SK-N-SH treated with all-trans-retinoic acid at 6 μM for 48 hours (cell line): ENCODE data around the gene ZMIZ1.

Experiments
- ATAC-seq: fragments of 200-7000 bp; cut with Tn5 transposase; 3 replicates; pipeline ENCODE4 v1.9.1; 2020; ENCODE audit warnings: mild to moderate bottlenecking, moderate library complexity
- CSDC2 ChIP-seq: fragments of 250-450 bp; sonication (Bioruptor Pico); IDR thresholded peaks from 2 replicates; pipeline ENCODE4 v1.5.0; 2020; ENCODE audit warnings: mild to moderate bottlenecking, moderate library complexity
- ESRRG ChIP-seq: fragments of 250-450 bp; sonication (Bioruptor Pico); IDR thresholded peaks from 2 replicates; pipeline ENCODE4 v1.6.1; 2021; ENCODE audit warnings: mild to moderate bottlenecking
- GLIS3 ChIP-seq: fragments of 250-450 bp; sonication (Bioruptor Pico); IDR thresholded peaks from 2 replicates; pipeline ENCODE4 v1.5.0; 2020; ENCODE audit warnings: mild to moderate bottlenecking, moderate library complexity
- ISL1 ChIP-seq: fragments of 250-450 bp; sonication (Bioruptor Pico); IDR thresholded peaks from 2 replicates; pipeline ENCODE4 v2.1.2; 2022; ENCODE audit warnings: mild to moderate bottlenecking, moderate library complexity
- PPARA ChIP-seq: fragments of 250-450 bp; sonication (Bioruptor Pico); IDR thresholded peaks from 2 replicates; pipeline ENCODE4 v1.5.0; 2020; ENCODE audit warnings: mild to moderate bottlenecking, borderline replicate concordance
- SNAI2 ChIP-seq: fragments of 250-450 bp; sonication (Bioruptor Pico); IDR thresholded peaks from 2 replicates; pipeline ENCODE4 v1.5.0; 2020; ENCODE audit warnings: mild to moderate bottlenecking, moderate library complexity
- TOX ChIP-seq: fragments of 250-450 bp; sonication (Bioruptor Pico); IDR thresholded peaks from 2 replicates; pipeline ENCODE4 v1.8.0; 2021; ENCODE audit warnings: mild to moderate bottlenecking, moderate library complexity, borderline replicate concordance
- ZC3H10 ChIP-seq: fragments of 250-450 bp; sonication (Bioruptor Pico); IDR thresholded peaks from 2 replicates; pipeline ENCODE4 v1.5.1; 2021; ENCODE audit warnings: mild to moderate bottlenecking, moderate library complexity
- ZFP3 ChIP-seq: fragments of 250-450 bp; sonication (Bioruptor Pico); IDR thresholded peaks from 2 replicates; pipeline ENCODE4 v1.5.0; 2020; ENCODE audit warnings: mild to moderate bottlenecking, moderate library complexity
- ZNF565 ChIP-seq: fragments of 450-650 bp; formaldehyde crosslinking; conservative IDR thresholded peaks from 2 replicates; pipeline ENCODE4 v1.5.0; 2020; ENCODE audit warnings: low read depth, mild to moderate bottlenecking, moderate library complexity
- TF ChIP-seq, protein P1 (sequence below): fragments of 250-450 bp; sonication (Bioruptor Pico); IDR thresholded peaks from 2 replicates; pipeline ENCODE4 v1.5.1; 2021; ENCODE audit warnings: mild to moderate bottlenecking, moderate library complexity
- TF ChIP-seq, protein P2 (sequence below): fragments of 250-450 bp; sonication (Bioruptor Pico); IDR thresholded peaks from 2 replicates; pipeline ENCODE4 v1.8.0; 2021; ENCODE audit warnings: low read depth, mild to moderate bottlenecking, moderate library complexity, borderline replicate concordance
- TF ChIP-seq, protein P3 (sequence below): fragments of 250-450 bp; sonication (Bioruptor Pico); IDR thresholded peaks from 2 replicates; pipeline ENCODE4 v1.5.0; 2020; ENCODE audit warnings: mild to moderate bottlenecking, moderate library complexity

ZMIZ1 gene

DNA sequence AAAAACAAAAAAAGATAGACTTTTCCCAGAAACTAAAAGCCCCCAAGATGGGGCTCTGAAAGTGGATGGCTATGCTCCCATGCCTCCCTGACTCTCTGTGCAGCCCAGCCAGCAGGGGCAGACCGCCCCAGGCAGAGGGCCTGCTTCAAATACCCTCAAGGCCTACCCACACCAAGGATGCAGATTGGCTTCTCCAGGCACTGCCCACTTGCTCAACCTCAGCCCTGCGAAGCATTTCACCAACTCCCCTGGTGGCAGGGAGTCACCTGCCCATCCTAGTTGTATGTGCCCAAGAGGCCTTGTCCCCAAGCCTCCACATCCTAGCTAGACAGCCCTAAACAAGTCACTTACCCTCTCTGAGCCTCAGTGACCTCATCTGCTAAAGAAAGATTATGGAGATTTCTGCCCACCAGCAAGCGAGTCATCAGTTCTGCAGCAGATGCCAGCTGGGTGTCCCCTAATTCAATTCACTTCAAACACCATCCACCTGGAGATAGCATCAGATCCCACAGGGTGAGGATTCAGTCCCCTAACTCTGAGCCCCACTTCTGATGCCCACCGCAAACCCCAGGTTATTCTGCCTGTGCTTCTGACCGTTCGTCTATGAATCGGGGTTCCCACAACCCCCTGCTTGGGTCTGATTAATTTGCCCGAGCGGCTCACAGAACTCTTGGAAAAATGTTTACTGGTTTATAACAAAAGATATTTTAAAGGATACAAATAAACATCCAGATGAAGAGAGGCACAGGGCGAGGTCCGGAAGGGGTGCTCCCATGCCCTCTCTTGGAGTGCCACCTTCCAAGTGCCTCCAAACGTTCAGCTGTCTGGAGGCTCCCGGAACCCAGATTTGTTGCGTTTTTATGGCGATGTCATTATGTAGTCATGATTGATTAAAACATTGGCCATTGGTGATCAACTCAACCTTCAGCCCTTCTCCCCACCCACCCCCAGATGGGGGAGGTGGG, 18.6 kb upstream of the ZMIZ1 start:
- no peak for ATAC-seq
- no peak for TF ChIP-seq GLIS3 (CRISPR knock-in tag)
- no peak for TF ChIP-seq PPARA (CRISPR knock-in tag)

- no peak for ATAC-seq
- no peak for TF ChIP-seq ZFP3
- no peak for TF ChIP-seq ISL1 (CRISPR knock-in tag)
- no peak for TF ChIP-seq SNAI2 (CRISPR knock-in tag)
- TF ChIP-seq, protein P1, sequence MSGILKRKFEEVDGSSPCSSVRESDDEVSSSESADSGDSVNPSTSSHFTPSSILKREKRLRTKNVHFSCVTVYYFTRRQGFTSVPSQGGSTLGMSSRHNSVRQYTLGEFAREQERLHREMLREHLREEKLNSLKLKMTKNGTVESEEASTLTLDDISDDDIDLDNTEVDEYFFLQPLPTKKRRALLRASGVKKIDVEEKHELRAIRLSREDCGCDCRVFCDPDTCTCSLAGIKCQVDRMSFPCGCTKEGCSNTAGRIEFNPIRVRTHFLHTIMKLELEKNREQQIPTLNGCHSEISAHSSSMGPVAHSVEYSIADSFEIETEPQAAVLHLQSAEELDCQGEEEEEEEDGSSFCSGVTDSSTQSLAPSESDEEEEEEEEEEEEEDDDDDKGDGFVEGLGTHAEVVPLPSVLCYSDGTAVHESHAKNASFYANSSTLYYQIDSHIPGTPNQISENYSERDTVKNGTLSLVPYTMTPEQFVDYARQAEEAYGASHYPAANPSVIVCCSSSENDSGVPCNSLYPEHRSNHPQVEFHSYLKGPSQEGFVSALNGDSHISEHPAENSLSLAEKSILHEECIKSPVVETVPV (CRISPR knock-in tag), result no peak
- TF ChIP-seq ESRRG, result no peak
- no peak for TF ChIP-seq GLIS3 (CRISPR knock-in tag)
- TF ChIP-seq PPARA (CRISPR knock-in tag), result no peak
- no peak for TF ChIP-seq CSDC2 (CRISPR knock-in tag)
- no peak for TF ChIP-seq ZNF565 (CRISPR knock-in tag)
- TF ChIP-seq, protein P2, sequence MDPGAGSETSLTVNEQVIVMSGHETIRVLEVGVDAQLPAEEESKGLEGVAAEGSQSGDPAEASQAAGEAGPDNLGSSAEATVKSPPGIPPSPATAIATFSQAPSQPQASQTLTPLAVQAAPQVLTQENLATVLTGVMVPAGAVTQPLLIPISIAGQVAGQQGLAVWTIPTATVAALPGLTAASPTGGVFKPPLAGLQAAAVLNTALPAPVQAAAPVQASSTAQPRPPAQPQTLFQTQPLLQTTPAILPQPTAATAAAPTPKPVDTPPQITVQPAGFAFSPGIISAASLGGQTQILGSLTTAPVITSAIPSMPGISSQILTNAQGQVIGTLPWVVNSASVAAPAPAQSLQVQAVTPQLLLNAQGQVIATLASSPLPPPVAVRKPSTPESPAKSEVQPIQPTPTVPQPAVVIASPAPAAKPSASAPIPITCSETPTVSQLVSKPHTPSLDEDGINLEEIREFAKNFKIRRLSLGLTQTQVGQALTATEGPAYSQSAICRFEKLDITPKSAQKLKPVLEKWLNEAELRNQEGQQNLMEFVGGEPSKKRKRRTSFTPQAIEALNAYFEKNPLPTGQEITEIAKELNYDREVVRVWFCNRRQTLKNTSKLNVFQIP (CRISPR knock-in tag), result no peak
These were observed 17.7 kb upstream of the ZMIZ1 start for GRCh38 chr10:79050896-79051555.

- ATAC-seq, result no peak
- TF ChIP-seq, protein P1 (CRISPR knock-in tag), result no peak
- no peak for TF ChIP-seq TOX (CRISPR knock-in tag)
- no peak for TF ChIP-seq GLIS3 (CRISPR knock-in tag)
- TF ChIP-seq, protein P3, sequence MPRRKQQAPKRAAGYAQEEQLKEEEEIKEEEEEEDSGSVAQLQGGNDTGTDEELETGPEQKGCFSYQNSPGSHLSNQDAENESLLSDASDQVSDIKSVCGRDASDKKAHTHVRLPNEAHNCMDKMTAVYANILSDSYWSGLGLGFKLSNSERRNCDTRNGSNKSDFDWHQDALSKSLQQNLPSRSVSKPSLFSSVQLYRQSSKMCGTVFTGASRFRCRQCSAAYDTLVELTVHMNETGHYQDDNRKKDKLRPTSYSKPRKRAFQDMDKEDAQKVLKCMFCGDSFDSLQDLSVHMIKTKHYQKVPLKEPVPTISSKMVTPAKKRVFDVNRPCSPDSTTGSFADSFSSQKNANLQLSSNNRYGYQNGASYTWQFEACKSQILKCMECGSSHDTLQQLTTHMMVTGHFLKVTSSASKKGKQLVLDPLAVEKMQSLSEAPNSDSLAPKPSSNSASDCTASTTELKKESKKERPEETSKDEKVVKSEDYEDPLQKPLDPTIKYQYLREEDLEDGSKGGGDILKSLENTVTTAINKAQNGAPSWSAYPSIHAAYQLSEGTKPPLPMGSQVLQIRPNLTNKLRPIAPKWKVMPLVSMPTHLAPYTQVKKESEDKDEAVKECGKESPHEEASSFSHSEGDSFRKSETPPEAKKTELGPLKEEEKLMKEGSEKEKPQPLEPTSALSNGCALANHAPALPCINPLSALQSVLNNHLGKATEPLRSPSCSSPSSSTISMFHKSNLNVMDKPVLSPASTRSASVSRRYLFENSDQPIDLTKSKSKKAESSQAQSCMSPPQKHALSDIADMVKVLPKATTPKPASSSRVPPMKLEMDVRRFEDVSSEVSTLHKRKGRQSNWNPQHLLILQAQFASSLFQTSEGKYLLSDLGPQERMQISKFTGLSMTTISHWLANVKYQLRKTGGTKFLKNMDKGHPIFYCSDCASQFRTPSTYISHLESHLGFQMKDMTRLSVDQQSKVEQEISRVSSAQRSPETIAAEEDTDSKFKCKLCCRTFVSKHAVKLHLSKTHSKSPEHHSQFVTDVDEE (CRISPR knock-in tag), result no peak
These were observed 17.0 kb upstream of the ZMIZ1 start for GRCh38 chr10:79051766-79052165.

GRCh38 chr10:79052291-79053080, 16.3 kb upstream of the ZMIZ1 start:
- ATAC-seq, result peak; percentile 52; the same call in 2 of the 3 replicates
- TF ChIP-seq, protein P3 (CRISPR knock-in tag), result no peak
- TF ChIP-seq GLIS3 (CRISPR knock-in tag) (no peak), ZC3H10 (no peak), ISL1 (CRISPR knock-in tag) (no peak)
